ENCODE data around the gene ELF2.

GRCh38 chr4:139126898-139127297, 50.1 kb downstream of the ELF2 start:
- TF ChIP-seq, protein P1, sequence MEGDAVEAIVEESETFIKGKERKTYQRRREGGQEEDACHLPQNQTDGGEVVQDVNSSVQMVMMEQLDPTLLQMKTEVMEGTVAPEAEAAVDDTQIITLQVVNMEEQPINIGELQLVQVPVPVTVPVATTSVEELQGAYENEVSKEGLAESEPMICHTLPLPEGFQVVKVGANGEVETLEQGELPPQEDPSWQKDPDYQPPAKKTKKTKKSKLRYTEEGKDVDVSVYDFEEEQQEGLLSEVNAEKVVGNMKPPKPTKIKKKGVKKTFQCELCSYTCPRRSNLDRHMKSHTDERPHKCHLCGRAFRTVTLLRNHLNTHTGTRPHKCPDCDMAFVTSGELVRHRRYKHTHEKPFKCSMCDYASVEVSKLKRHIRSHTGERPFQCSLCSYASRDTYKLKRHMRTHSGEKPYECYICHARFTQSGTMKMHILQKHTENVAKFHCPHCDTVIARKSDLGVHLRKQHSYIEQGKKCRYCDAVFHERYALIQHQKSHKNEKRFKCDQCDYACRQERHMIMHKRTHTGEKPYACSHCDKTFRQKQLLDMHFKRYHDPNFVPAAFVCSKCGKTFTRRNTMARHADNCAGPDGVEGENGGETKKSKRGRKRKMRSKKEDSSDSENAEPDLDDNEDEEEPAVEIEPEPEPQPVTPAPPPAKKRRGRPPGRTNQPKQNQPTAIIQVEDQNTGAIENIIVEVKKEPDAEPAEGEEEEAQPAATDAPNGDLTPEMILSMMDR (IDR thresholded peaks at IDR 0.05) = no peak
- TF ChIP-seq EZH2phosphoT487 (IDR thresholded peaks at IDR 0.05) (no peak), EZH2 (IDR thresholded peaks at IDR 0.05) (no peak)
